GM21360 (cell line): ENCODE data around the gene CLEC4C.
"Not testable (repeated sequence)": the region's sequence is repeated elsewhere in the genome, so short reads cannot be mapped to it uniquely, and the experiment has no call there.

Experiments
- ATAC-seq: cut with Tn5 transposase; IDR thresholded peaks from one replicate; pipeline ENCODE4 v1.9.1; 2021; ENCODE audit warnings: mild to moderate bottlenecking, moderate library complexity; ENCODE audit not compliant: unreplicated experiment

The CLEC4C gene

GRCh38 chr12:7747246-7747645, at the start of gene CLEC4C:
Gene CLEC4C, minus strand, starts transcription at chr12:7747375. Its CDS starts 27 bp downstream, at chr12:7747348.
- no peak for ATAC-seq

- no peak for ATAC-seq
Observed at GRCh38 chr12:7793211-7793610, 46.0 kb upstream of the CLEC4C start.

GRCh38 chr12:7788884-7789528, 41.8 kb upstream of the CLEC4C start, which contains the start of gene NANOG:
Gene NANOG, plus strand, starts transcription at chr12:7789402. Its CDS starts 213 bp downstream, at chr12:7789615.
- ATAC-seq = not testable (repeated sequence)

GRCh38 chr12:7788294-7788660, 41.1 kb upstream of the CLEC4C start:
- ATAC-seq = no peak

GRCh38 chr12:7787574-7788293, 40.6 kb upstream of the CLEC4C start:
- no peak for ATAC-seq

- ATAC-seq = no peak
Observed at GRCh38 chr12:7784701-7785100, 37.5 kb upstream of the CLEC4C start.

- ATAC-seq = not testable (repeated sequence)
Observed at GRCh38 chr12:7783433-7783832, 36.3 kb upstream of the CLEC4C start.

GRCh38 chr12:7782055-7782454, 34.9 kb upstream of the CLEC4C start:
- no peak for ATAC-seq

- ATAC-seq = no peak
Observed at GRCh38 chr12:7781274-7781673, 34.1 kb upstream of the CLEC4C start.

GRCh38 chr12:7769999-7770398, 22.8 kb upstream of the CLEC4C start:
- ATAC-seq = no peak

GRCh38 chr12:7758766-7759140, 11.6 kb upstream of the CLEC4C start:
- ATAC-seq = no peak

- ATAC-seq = no peak
Observed at GRCh38 chr12:7756993-7757392, 9.8 kb upstream of the CLEC4C start.

- ATAC-seq = not testable (repeated sequence)
Observed at GRCh38 chr12:7755668-7756067, 8.5 kb upstream of the CLEC4C start.

- ATAC-seq = not testable (repeated sequence)
Observed at GRCh38 chr12:7751941-7752922, 5.1 kb upstream of the CLEC4C start.

- no peak for ATAC-seq
Observed at GRCh38 chr12:7751394-7751793, 4.2 kb upstream of the CLEC4C start.

GRCh38 chr12:7750350-7750749, 3.2 kb upstream of the CLEC4C start:
- no peak for ATAC-seq

- ATAC-seq = no peak
Observed at GRCh38 chr12:7749442-7749841, 2.3 kb upstream of the CLEC4C start.

GRCh38 chr12:7748852-7749251, 1.7 kb upstream of the CLEC4C start:
- ATAC-seq = no peak

GRCh38 chr12:7732993-7733392, 14.2 kb downstream of the CLEC4C start:
- no peak for ATAC-seq

- ATAC-seq = no peak
Observed at GRCh38 chr12:7731486-7731885, 15.7 kb downstream of the CLEC4C start.

GRCh38 chr12:7730984-7731383, 16.2 kb downstream of the CLEC4C start:
- ATAC-seq = not testable (repeated sequence)
